ENCODE measurements around the gene FN1. TPM values are rescaled to one million over a fixed set of nuclear protein-coding genes. Genes with fewer than 3 reads are reported as not detected.
A peak's percentile ranks its signal among the peaks of the same experiment; 100 is the strongest.

The FN1 gene
- 11.1 TPM for total RNA-seq (2021; ENCODE audit: unreplicated experiment)
- polyA plus RNA-seq (2012), result 5.3 and 6.3 TPM in 2 replicates
- percentile 23 among the genes with signal in this experiment for Bru-seq, nascent RNA
- percentile 30 among the genes with signal in this experiment for BruChase-seq, experiment 1, labeled RNA remaining after a 6-hour chase
- percentile 25 among the genes with signal in this experiment for BruChase-seq, experiment 2, labeled RNA remaining after a 2-hour chase
- long read RNA-seq, full-length matches to known transcripts, result 1 of 3 reads
- long read RNA-seq, partial matches to known transcripts, result 0 of 3 reads
- long read RNA-seq, other reads (novel, unspliced or antisense), result 2 of 3 reads

- BruUV-seq (replicated peaks), result TSS peak; percentile 62
- intact Hi-C loops (cut with micrococcal nuclease), result no loop called here
- ChIA-PET RAD21 (ENCODE audit: low non-redundant PET in 1 of 2, low total read pairs in 2 of 2, uncharacterized antibody in 2 of 2, unreplicated experiment in 2 of 2) (no interaction called here), CTCF (no interaction called here), POLR2A (no interaction called here)
- no peaks in the 10 kb centered on the region for H3K79me2 ChIP-seq (ENCODE audit: insufficient read depth, low read length)
- DNase-seq (ENCODE audit: low read depth, low spot score) (peak; percentile 10), ATAC-seq (peak; percentile 78)
- peak within 1 kb of the TSS; percentile 86 for H3K4me2 ChIP-seq (ENCODE audit: low read length)
- no peaks in the 10 kb centered on the region for H3K9me3 ChIP-seq (ENCODE audit: control insufficient read depth in 1 of 2, insufficient read depth in 1 of 2, low read depth in 1 of 2, low read length in 2 of 2)
- TF ChIP-seq ZFX (IDR thresholded peaks at IDR 0.05) (no peak), SRF (IDR thresholded peaks at IDR 0.05; ENCODE audit: low read depth) (no peak), EZH2phosphoT487 (IDR thresholded peaks at IDR 0.05; ENCODE audit: borderline replicate concordance) (no peak), MAX (IDR thresholded peaks at IDR 0.05) (no peak), CTCF (IDR thresholded peaks at IDR 0.05 in 2 of 3, conservative IDR thresholded peaks at IDR 0.05 in 1 of 3; ENCODE audit: borderline replicate concordance in 1 of 3, insufficient read depth in 1 of 3, low read depth in 2 of 3, low read length in 2 of 3) (no peak), YY1 (IDR thresholded peaks at IDR 0.05; ENCODE audit: extremely low read depth, insufficient replicate concordance, low read depth, low read length) (no peak), ATF3 (IDR thresholded peaks at IDR 0.05) (no peak), FOSL1 (IDR thresholded peaks at IDR 0.05; ENCODE audit: low read depth) (no peak), EGR1 (IDR thresholded peaks at IDR 0.05; ENCODE audit: low read depth) (no peak), ZBTB33 (IDR thresholded peaks at IDR 0.05; ENCODE audit: extremely low read depth, insufficient replicate concordance, low read length) (no peak), POLR2A (IDR thresholded peaks at IDR 0.05; ENCODE audit: borderline replicate concordance, extremely low read depth, insufficient read depth, insufficient read length) (no peak), RAD21 (IDR thresholded peaks at IDR 0.05; ENCODE audit: low read depth) (no peak), JUND (IDR thresholded peaks at IDR 0.05) (no peak), SP1 (IDR thresholded peaks at IDR 0.05; ENCODE audit: low read depth) (no peak), CEBPB (IDR thresholded peaks at IDR 0.05; ENCODE audit: low read depth) (no peak), SIN3A (IDR thresholded peaks at IDR 0.05; ENCODE audit: low read depth) (no peak), ELF1 (IDR thresholded peaks at IDR 0.05; ENCODE audit: borderline replicate concordance, low read depth) (no peak)
- H3K9me2 ChIP-seq (ENCODE audit: insufficient read depth), result no peaks in the 10 kb centered on the region
- H3K4me1 ChIP-seq (ENCODE audit: control insufficient read depth in 1 of 2, insufficient read depth in 2 of 2, low read length in 2 of 2), result peaks cover 20 to 37% of the 10 kb centered on the region in 2 experiments
- peaks cover 11% of the 10 kb centered on the region; the same call in 1 of the 2 replicates for H3K27me3 ChIP-seq (ENCODE audit: insufficient read depth, low read length)
- H3K27ac ChIP-seq (ENCODE audit: low read depth, low read length), result no peak within 1 kb of the TSS
- H2AFZ ChIP-seq (ENCODE audit: low read depth, low read length, poor library complexity, severe bottlenecking), result peak within 1 kb of the TSS; percentile 96
- H3K4me3 ChIP-seq (replicated peaks in 1 of 2; ENCODE audit: low read depth in 1 of 2, low read length in 2 of 2), result peak within 1 kb of the TSS; percentile 53 to 59
- no peaks in the 10 kb centered on the region for H3K36me3 ChIP-seq (ENCODE audit: control insufficient read depth in 1 of 2, insufficient read depth in 2 of 2, low read length in 2 of 2)
- H4K20me1 ChIP-seq (ENCODE audit: insufficient read depth), result no peaks in the 10 kb centered on the region
- H3K9ac ChIP-seq (ENCODE audit: low read length), result no peak within 1 kb of the TSS
These were observed at the start of gene FN1 for GRCh38 chr2:215435870-215436704. FN1 (minus strand) TSS chr2:215436068; CDS start chr2:215435802, 266 bp downstream.
